Large intestine (tissue), 3 donors: ENCODE data around the gene DNAAF9. TPM values are rescaled to one million over a fixed set of nuclear protein-coding genes. Genes with fewer than 3 reads are reported as not detected.

Experiments used
- DNase-seq, 2 donors: peaks; one replicate each; pipeline versions ENCODE4 v3.0.0 to v3.0.0-alpha.2; 2013
- H3K27ac ChIP-seq: one replicate; pipeline ENCODE4 v1.5.1; 2013; ENCODE audit warnings: low read length
- H3K27me3 ChIP-seq: 2 replicates; pipeline ENCODE4 v1.6.1; 2013; ENCODE audit warnings: low read length; ENCODE audit not compliant: control insufficient read depth, insufficient read depth
- H3K36me3 ChIP-seq: 2 replicates; pipeline ENCODE4 v1.6.1; 2013; ENCODE audit warnings: low read length; ENCODE audit not compliant: control insufficient read depth, insufficient read depth
- H3K4me1 ChIP-seq: one replicate; pipeline ENCODE4 v1.6.1; 2013; ENCODE audit warnings: low read length; ENCODE audit not compliant: control insufficient read depth, insufficient read depth
- H3K4me3 ChIP-seq: one replicate; pipeline ENCODE4 v1.5.1; 2013; ENCODE audit warnings: low read length
- H3K9me3 ChIP-seq: one replicate; pipeline ENCODE4 v1.6.1; 2013; ENCODE audit warnings: mild to moderate bottlenecking, low read depth, low read length, moderate library complexity; ENCODE audit not compliant: control insufficient read depth
- WGBS: methylation state at CpG from one replicate; pipeline ENCODE4 v1.1.5; 2013; ENCODE audit warnings: low lambda C conversion rate; ENCODE audit not compliant: insufficient coverage; 5-methylcytosine and 5-hydroxymethylcytosine counted together
- polyA plus RNA-seq: library from polyadenylated mRNA; unstranded; fragments of 120-200 nt; gene quantifications from one replicate; pipeline ENCODE4 v1.2.1, GENCODE V29; 2013

The DNAAF9 gene
- polyA plus RNA-seq, 1 donor: 12.9 TPM

- 92% methylated on average over 5 of the region's 11 CpGs for WGBS
- H3K4me3 ChIP-seq: no peak overlapping the region
- H3K36me3 ChIP-seq: no peaks in the 10 kb centered on the region
- no peaks in the 10 kb centered on the region for H3K27me3 ChIP-seq
- no peak overlapping the region for H3K27ac ChIP-seq
- H3K4me1 ChIP-seq: no peaks in the 10 kb centered on the region
- H3K9me3 ChIP-seq: peaks cover 11% of the 10 kb centered on the region
- DNase-seq: no peak
Observed at GRCh38 chr20:3412600-3413392, 5.3 kb upstream of the DNAAF9 start.

GRCh38 chr20:3410464-3410863 lies 3.0 kb upstream of the DNAAF9 start:
- no peak overlapping the region for H3K4me3 ChIP-seq
- H3K9me3 ChIP-seq: peaks cover 4% of the 10 kb centered on the region
- no peaks in the 10 kb centered on the region for H3K36me3 ChIP-seq
- DNase-seq: no peak
- no peaks in the 10 kb centered on the region for H3K4me1 ChIP-seq
- no peak overlapping the region for H3K27ac ChIP-seq
- no CpG with 5 or more reads among the region's 2 CpGs for WGBS
- no peaks in the 10 kb centered on the region for H3K27me3 ChIP-seq

- H3K9me3 ChIP-seq: no peaks in the 10 kb centered on the region
- DNase-seq: no peak
- no peaks in the 10 kb centered on the region for H3K27me3 ChIP-seq
- H3K27ac ChIP-seq: no peak overlapping the region
- H3K4me3 ChIP-seq: no peak overlapping the region
- H3K4me1 ChIP-seq: no peaks in the 10 kb centered on the region
- WGBS: 40% methylated on average over 1 of the region's 10 CpGs
- no peaks in the 10 kb centered on the region for H3K36me3 ChIP-seq
Observed at GRCh38 chr20:3409417-3409816, 1.9 kb upstream of the DNAAF9 start.

GRCh38 chr20:3407771-3408637 lies 535 bp upstream of the DNAAF9 start:
- Histone ChIP-seq H3K27me3 (no peaks in the 10 kb centered on the region), H3K27ac (peak overlapping the region; percentile 80), H3K4me3 (peak overlapping the region; percentile 75), H3K36me3 (no peaks in the 10 kb centered on the region), H3K9me3 (no peaks in the 10 kb centered on the region), H3K4me1 (no peaks in the 10 kb centered on the region)
- no CpG with 5 or more reads among the region's 59 CpGs for WGBS
- peak; percentile 53 to 82 for DNase-seq

GRCh38 chr20:3406481-3407039 lies 909 bp downstream of the DNAAF9 start:
- H3K4me3 ChIP-seq: peak overlapping the region; percentile 75
- no peaks in the 10 kb centered on the region for H3K9me3 ChIP-seq
- 0% methylated on average over 2 of the region's 27 CpGs for WGBS
- no peaks in the 10 kb centered on the region for H3K4me1 ChIP-seq
- DNase-seq: peak in 1 of 2 donors; percentile 46
- peak overlapping the region; percentile 68 for H3K27ac ChIP-seq
- no peaks in the 10 kb centered on the region for H3K36me3 ChIP-seq
- H3K27me3 ChIP-seq: no peaks in the 10 kb centered on the region

GRCh38 chr20:3405696-3406358 lies 1.6 kb downstream of the DNAAF9 start:
- H3K27me3 ChIP-seq: no peaks in the 10 kb centered on the region
- H3K27ac ChIP-seq: no peak overlapping the region
- WGBS: no CpG with 5 or more reads among the region's 3 CpGs
- H3K9me3 ChIP-seq: no peaks in the 10 kb centered on the region
- H3K4me3 ChIP-seq: peak overlapping the region; percentile 75
- H3K36me3 ChIP-seq: no peaks in the 10 kb centered on the region
- no peaks in the 10 kb centered on the region for H3K4me1 ChIP-seq
- no peak for DNase-seq

GRCh38 chr20:3405139-3405538 lies 2.3 kb downstream of the DNAAF9 start:
- no peak overlapping the region for H3K4me3 ChIP-seq
- no CpG with 5 or more reads among the region's 2 CpGs for WGBS
- H3K36me3 ChIP-seq: no peaks in the 10 kb centered on the region
- no peaks in the 10 kb centered on the region for H3K4me1 ChIP-seq
- no peaks in the 10 kb centered on the region for H3K9me3 ChIP-seq
- no peak overlapping the region for H3K27ac ChIP-seq
- no peaks in the 10 kb centered on the region for H3K27me3 ChIP-seq
- no peak for DNase-seq

GRCh38 chr20:3404402-3404801 lies 3.1 kb downstream of the DNAAF9 start:
- H3K27me3 ChIP-seq: no peaks in the 10 kb centered on the region
- no peaks in the 10 kb centered on the region for H3K36me3 ChIP-seq
- DNase-seq: no peak
- no peak overlapping the region for H3K27ac ChIP-seq
- no peaks in the 10 kb centered on the region for H3K9me3 ChIP-seq
- no peaks in the 10 kb centered on the region for H3K4me1 ChIP-seq
- no peak overlapping the region for H3K4me3 ChIP-seq
- WGBS: 94% methylated on average over 3 of the region's 4 CpGs

GRCh38 chr20:3403741-3404140 lies 3.7 kb downstream of the DNAAF9 start:
- WGBS: 100% methylated on average over 1 of the region's 2 CpGs
- no peak overlapping the region for H3K4me3 ChIP-seq

GRCh38 chr20:3402453-3402852 lies 5.0 kb downstream of the DNAAF9 start:
- Histone ChIP-seq H3K36me3 (no peaks in the 10 kb centered on the region), H3K9me3 (no peaks in the 10 kb centered on the region), H3K27me3 (no peaks in the 10 kb centered on the region), H3K4me3 (no peak overlapping the region), H3K27ac (no peak overlapping the region), H3K4me1 (no peaks in the 10 kb centered on the region)
- no peak for DNase-seq
- WGBS: no CpG with 5 or more reads among the region's 6 CpGs

More at GRCh38 chr20:3403741-3404140, 3.7 kb downstream of the DNAAF9 start:
- H3K36me3 ChIP-seq: no peaks in the 10 kb centered on the region
- H3K4me1 ChIP-seq: no peaks in the 10 kb centered on the region
- no peak overlapping the region for H3K27ac ChIP-seq
- no peaks in the 10 kb centered on the region for H3K27me3 ChIP-seq
- no peak for DNase-seq
- H3K9me3 ChIP-seq: no peaks in the 10 kb centered on the region
